Measurements from ENCODE around the gene TMEM131.
"Not testable (repeated sequence)": the region's sequence is repeated elsewhere in the genome, so short reads cannot be mapped to it uniquely, and the experiment has no call there.

TMEM131 gene

DNA sequence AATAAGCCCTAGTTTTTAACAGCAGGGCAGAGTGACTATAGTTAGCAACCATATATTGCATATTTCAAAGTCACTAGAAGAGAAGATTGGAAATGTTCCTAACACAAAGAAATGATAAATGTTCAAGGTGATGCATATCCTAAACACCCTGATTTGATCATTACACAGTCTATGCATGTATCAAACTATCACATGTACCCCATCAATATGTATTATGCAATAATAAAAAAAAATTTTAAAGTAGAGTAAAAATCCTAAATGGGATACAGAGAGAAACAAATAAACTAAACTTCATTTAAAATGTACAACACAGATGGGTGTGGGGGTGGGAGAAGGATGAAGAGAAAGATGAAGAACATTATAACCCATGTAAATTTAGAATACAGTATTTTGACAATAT, 93.9 kb downstream of the TMEM131 start:
- TF ChIP-seq, protein P1, sequence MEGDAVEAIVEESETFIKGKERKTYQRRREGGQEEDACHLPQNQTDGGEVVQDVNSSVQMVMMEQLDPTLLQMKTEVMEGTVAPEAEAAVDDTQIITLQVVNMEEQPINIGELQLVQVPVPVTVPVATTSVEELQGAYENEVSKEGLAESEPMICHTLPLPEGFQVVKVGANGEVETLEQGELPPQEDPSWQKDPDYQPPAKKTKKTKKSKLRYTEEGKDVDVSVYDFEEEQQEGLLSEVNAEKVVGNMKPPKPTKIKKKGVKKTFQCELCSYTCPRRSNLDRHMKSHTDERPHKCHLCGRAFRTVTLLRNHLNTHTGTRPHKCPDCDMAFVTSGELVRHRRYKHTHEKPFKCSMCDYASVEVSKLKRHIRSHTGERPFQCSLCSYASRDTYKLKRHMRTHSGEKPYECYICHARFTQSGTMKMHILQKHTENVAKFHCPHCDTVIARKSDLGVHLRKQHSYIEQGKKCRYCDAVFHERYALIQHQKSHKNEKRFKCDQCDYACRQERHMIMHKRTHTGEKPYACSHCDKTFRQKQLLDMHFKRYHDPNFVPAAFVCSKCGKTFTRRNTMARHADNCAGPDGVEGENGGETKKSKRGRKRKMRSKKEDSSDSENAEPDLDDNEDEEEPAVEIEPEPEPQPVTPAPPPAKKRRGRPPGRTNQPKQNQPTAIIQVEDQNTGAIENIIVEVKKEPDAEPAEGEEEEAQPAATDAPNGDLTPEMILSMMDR (IDR thresholded peaks at IDR 0.05; ENCODE audit: insufficient read depth, missing control alignments) = no peak
- FAIRE-seq (no peak), DNase-seq (ENCODE audit: insufficient read length, low spot score) (no peak)

DNA sequence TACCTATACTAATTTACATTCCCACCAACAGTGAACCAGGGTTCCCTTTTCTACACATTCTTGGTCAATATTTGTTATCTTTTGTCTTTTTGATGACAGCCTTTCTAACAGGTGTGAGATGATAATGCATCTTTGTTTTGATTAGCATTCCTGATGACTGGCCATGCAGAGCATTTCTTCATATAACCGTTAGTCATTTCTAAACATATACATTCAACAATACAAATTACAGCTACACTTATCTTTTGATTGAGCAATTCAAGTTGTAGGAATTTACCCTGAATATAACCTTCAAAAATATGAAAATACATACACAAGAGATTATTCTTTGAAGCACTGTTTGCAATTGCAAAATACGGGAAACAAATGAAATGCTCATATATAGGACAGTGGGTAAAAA, 94.9 kb downstream of the TMEM131 start:
- DNase-seq (ENCODE audit: insufficient read length, low spot score) = no peak
- no peak for FAIRE-seq
- TF ChIP-seq, protein P1 (IDR thresholded peaks at IDR 0.05; ENCODE audit: insufficient read depth, missing control alignments) = no peak

DNA sequence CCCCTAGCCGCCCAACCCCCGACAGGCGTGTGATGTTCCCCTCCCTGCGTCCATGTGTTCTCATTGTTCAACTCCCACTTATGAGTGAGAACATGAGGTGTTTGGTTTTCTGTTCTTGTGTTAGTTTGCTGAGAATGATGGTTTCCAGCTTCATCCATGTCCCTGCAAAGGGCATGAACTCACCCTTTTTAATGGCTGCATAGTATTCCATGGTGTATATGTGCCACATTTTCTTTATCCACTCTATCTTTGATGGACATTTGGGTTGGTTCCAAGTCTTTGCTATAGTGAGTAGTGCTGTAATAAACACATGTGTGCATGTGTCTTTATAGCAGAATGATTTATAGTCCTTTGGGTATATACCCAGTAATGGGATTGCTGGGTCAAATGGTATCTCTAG, 102.7 kb downstream of the TMEM131 start:
- DNase-seq (ENCODE audit: insufficient read length, low spot score); FAIRE-seq: not testable (repeated sequence)

DNA sequence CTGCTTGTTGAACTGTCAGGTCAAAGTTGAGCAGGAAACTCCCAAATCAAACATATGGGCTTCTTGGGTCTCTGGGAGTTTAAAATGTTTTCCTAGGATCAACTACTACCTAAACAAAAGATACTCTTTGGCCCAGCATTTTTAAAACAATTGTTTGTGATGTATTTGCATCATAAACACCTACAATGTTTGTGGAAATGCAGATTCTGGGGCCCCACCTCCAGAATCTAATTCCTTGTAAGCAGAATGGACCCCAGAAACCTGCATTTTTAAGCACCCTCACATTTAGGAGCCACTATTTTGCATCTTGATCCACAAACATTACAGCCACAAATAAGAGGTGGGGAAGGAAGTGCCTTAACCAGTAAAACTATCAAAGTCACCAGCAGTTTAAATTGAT, 104.1 kb downstream of the TMEM131 start:
- TF ChIP-seq, protein P1 (IDR thresholded peaks at IDR 0.05; ENCODE audit: insufficient read depth, missing control alignments) = no peak
- FAIRE-seq = no peak
- DNase-seq (ENCODE audit: insufficient read length, low spot score) = no peak

DNA sequence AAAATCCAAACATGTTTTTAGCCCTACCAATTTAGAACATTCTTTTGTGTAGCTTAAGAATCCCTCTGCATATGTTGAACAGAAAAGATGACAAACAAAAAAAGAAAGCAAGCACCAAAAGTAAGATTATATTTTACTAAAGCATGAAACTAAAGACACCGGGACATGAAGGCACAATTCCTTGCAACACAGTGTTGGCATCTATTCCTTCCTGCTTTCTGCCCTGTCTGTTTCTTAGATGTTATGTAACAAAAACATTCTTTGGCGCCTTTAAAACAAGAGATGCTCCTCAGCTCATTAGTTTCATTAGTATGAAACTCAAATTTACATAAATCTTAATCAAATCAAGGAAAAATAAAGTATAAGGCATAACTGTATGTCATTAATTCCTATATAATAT, 106.6 kb downstream of the TMEM131 start:
- DNase-seq (ENCODE audit: insufficient read length, low spot score) (no peak), FAIRE-seq (no peak)

DNA sequence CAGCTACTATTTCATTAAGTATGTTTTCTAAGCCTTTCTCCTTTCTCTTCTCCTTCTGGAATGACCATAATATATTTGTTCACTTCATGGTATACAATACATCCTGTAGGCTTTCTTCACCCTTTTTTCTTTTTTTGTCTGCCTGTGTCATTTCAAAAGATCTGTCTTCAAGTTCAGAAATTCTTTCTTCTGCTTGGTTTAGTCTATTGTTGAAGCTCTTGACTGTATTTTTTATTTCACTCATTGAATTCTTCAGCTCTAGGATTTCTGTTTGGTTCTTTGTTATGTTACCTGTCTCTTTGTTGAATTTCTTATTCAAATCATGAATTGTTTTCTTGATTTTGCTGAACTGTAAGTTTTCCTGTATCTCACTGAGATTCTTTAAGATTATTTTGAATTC, 109.9 kb downstream of the TMEM131 start:
- DNase-seq (ENCODE audit: insufficient read length, low spot score) (no peak), FAIRE-seq (no peak)
- TF ChIP-seq, protein P1 (IDR thresholded peaks at IDR 0.05; ENCODE audit: insufficient read depth, missing control alignments) = no peak

More for the DNA sequence above, 106.6 kb downstream of the TMEM131 start:
- TF ChIP-seq, protein P1 (IDR thresholded peaks at IDR 0.05; ENCODE audit: insufficient read depth, missing control alignments) = no peak

DNA sequence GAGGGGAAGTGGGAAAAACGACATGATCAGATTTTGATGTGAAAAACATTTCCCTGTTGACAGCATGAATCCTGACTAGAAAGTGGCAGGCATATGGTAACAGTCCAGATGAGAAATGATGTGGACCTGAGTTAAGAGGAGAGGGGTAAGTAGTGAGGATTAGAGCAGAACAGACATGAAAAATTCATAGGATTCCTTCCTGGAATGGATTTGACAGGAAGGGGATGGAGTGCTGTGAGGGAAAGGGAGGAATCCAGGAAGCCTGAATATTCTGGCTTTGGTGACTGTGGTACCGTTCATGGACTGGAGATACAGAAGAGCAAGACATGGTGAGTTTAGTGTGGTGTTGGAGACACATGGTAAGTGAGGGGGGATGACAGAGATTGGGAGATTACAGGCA, 115.4 kb downstream of the TMEM131 start:
- FAIRE-seq = no peak
- TF ChIP-seq, protein P1 (IDR thresholded peaks at IDR 0.05; ENCODE audit: insufficient read depth, missing control alignments) = no peak
- DNase-seq (ENCODE audit: insufficient read length, low spot score) = no peak

DNA sequence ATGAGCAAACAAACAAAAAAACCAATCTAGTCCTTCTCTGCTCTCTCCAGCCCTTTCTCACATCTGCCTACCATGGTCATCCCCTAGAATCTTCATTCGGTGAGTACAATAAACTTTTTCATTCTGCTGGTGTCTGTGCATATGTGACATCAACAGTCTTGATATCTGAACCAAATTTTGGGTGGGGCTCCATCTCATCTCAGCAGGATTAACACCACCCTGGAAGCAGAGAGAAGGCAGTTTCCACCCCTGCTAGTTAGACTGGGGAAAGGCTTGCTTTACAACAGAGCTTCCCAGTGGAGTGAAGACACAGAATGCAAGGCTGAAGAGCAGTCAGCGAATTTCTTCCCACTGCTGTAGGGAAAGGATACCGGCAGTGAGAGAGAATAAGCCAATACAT, 116.9 kb downstream of the TMEM131 start:
- DNase-seq (ENCODE audit: insufficient read length, low spot score) = no peak
- no peak for FAIRE-seq
- TF ChIP-seq, protein P1 (IDR thresholded peaks at IDR 0.05; ENCODE audit: insufficient read depth, missing control alignments) = no peak

DNA sequence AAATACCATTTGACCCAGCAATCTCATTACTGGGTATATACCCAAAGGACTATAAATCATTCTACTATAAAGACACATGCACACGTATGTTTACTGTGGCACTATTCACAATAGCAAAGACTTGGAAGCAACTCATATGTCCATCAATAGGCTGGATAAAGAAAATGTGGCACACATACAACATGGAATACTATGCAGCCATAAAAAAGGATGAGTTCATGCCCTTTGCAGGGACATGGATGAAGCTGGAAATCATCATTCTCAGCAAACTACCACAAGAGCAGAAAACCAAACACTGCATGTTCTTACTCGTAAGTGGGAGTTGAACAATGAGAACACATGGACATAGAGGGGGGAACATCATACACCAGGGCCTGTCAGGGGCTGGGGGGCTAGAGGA, 117.4 kb downstream of the TMEM131 start:
- not testable (repeated sequence) for FAIRE-seq; DNase-seq (ENCODE audit: insufficient read length, low spot score)

All from D721Med (cell line).